ENCODE measurements around the gene IFT43. TPM values are rescaled to one million over a fixed set of nuclear protein-coding genes. Genes with fewer than 3 reads are reported as not detected.

The IFT43 gene
- polyA plus RNA-seq (2013, experiment 1 of 2), result 20.7 TPM
- polyA plus RNA-seq (2013, experiment 2 of 2), result 23.6 TPM

DNA sequence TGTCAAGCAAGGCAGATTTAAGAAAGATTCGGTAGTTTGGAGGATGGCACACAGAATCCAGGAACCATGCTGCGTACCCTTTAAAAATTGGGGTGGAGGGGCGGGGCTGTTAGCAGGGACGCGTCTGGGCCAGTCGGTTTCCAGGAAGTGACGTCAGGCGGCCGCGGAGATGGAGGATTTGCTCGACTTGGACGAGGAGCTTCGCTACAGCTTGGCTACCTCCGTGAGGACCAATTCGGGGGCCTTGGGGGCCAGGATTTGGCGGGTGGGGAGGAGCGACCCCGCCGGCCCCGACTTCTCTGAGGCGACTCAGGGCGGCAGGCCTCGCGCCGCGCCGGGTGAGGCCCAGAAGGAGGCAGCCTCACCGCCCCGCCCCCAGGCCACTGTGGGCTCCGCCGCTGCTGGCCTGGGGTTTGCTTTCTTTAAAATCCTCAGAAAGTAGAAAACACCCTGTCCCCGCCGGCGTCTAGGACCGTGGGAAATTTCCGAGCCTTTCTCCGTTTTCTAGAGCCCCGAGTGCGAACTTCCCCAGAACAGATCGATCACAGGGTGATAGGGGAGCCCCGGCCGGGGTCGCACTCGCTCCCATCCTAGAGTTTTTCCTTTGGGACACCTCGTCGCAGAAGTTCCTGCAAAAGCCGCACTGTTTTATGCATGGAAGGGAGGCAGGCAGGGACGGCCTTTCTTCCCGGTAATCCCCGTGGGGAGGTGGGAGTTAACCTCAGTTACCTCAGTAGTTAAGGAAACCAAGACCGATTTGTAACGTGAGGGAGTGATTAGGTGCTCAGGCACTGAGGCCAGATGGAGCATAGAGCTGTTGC is at the start of gene IFT43:
Gene IFT43, plus strand, starts transcription at position 146 of the 821 bp plus-strand sequence. Its CDS starts 24 bp downstream, at position 170.
- H3K36me3 ChIP-seq (ENCODE audit: insufficient read depth, low read length), result peaks cover 8% of the 10 kb centered on the region
- peak within 1 kb of the TSS; percentile 46 for H3K27ac ChIP-seq (ENCODE audit: low read depth, low read length)
- peak within 1 kb of the TSS; percentile 97 for H3K4me3 ChIP-seq (ENCODE audit: low read length)
- no peaks in the 10 kb centered on the region for H3K9me3 ChIP-seq (ENCODE audit: insufficient read depth, low read depth, low read length)
- peak within 1 kb of the TSS; percentile 74 for H3K9ac ChIP-seq (ENCODE audit: low read depth, low read length)
- H3K4me1 ChIP-seq (ENCODE audit: insufficient read depth, low read length), result peaks cover 7% of the 10 kb centered on the region; the same call in 1 of the 2 replicates
- WGBS, result under 1% methylated on average over 52 of the region's 52 CpGs
- H3K27me3 ChIP-seq (ENCODE audit: insufficient read depth, low read length), result peaks cover 31% of the 10 kb centered on the region

DNA sequence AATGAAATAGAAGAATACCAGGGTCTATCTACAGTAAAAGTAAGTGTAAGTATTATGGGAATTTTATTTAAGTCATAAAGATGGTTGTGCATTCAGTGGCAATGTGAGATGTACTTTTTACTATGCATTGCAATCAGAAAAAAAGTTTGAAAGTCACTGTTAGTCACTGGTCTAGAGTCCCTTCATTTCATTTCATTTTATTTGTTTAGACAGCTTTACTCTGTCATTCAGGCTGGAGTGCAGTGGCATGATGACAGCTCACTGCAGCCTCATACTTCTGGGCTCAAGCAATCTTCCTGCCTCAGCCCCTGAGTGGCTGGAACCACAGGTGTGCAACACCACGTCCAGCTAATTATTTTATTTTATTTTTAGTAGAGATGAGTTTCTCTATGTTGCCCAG is 46.4 kb upstream of the IFT43 start:
- 60% methylated on average over 1 of the region's 1 CpG for WGBS
- no peak overlapping the region for H3K27ac ChIP-seq (ENCODE audit: low read depth, low read length)
- no peaks in the 10 kb centered on the region for H3K36me3 ChIP-seq (ENCODE audit: insufficient read depth, low read length)
- no peak overlapping the region for H3K4me3 ChIP-seq (ENCODE audit: low read length)
- peaks cover 6% of the 10 kb centered on the region; the same call in 1 of the 2 replicates for H3K4me1 ChIP-seq (ENCODE audit: insufficient read depth, low read length)
- no peaks in the 10 kb centered on the region for H3K27me3 ChIP-seq (ENCODE audit: insufficient read depth, low read length)
- H3K9ac ChIP-seq (ENCODE audit: low read depth, low read length), result no peak overlapping the region
- H3K9me3 ChIP-seq (ENCODE audit: insufficient read depth, low read depth, low read length), result no peaks in the 10 kb centered on the region

DNA sequence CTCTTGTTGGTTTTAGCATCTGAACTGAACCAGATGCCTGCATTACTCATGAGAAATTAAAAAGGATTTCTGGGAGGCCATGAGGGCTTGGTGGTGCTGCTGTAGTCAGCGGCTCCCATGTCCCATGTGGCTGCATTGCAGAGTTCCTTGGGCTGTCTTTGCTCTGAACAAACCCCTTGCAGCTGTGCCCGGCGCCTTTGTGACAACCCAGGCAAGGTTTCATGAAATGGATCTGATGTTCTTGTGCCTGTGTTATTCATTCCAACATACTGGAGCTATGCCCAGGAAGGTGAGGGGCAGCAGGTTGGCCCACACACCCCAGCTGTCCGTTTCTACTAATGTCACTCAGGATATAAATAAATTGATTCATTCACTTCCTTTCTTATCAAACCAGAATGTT is 44.5 kb upstream of the IFT43 start:
- peaks cover 6% of the 10 kb centered on the region; the same call in 1 of the 2 replicates for H3K4me1 ChIP-seq (ENCODE audit: insufficient read depth, low read length)
- no peaks in the 10 kb centered on the region for H3K36me3 ChIP-seq (ENCODE audit: insufficient read depth, low read length)
- WGBS, result 93% methylated on average over 4 of the region's 4 CpGs
- no peak overlapping the region for H3K4me3 ChIP-seq (ENCODE audit: low read length)
- no peaks in the 10 kb centered on the region for H3K27me3 ChIP-seq (ENCODE audit: insufficient read depth, low read length)
- H3K9me3 ChIP-seq (ENCODE audit: insufficient read depth, low read depth, low read length), result no peaks in the 10 kb centered on the region
- H3K27ac ChIP-seq (ENCODE audit: low read depth, low read length), result no peak overlapping the region
- no peak overlapping the region for H3K9ac ChIP-seq (ENCODE audit: low read depth, low read length)

DNA sequence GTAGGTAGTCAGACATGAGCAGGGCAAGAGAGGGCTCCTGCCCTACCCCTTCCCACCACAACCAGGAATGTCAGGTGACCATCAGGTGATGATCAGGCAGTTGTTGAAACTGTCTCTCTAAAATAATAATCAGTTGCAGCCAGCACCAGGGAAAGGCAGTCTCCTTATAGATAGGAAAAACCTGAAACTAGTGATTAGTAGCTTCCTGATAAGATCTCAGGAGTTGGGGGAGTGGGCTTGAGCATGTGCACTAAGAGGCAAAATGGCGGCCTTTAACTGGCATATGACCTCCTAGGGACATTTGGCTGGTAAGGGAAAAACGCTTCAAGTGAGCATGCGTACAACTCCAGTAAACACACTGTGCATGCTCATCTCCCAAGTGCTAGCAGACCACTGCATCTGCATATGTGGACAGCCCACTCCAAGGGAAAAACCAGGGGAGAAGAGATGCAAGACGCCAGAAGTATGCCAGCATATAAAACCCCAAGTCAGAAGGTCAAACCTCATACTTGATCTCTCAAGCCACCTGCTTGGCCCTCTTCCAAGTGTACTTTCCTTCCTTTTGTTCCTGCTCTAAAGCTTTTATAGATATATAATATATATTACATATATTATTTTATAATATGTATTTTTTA is 40.8 kb upstream of the IFT43 start:
- no peaks in the 10 kb centered on the region for H3K9me3 ChIP-seq (ENCODE audit: insufficient read depth, low read depth, low read length)
- H3K9ac ChIP-seq (ENCODE audit: low read depth, low read length), result no peak overlapping the region
- 98% methylated on average over 4 of the region's 4 CpGs for WGBS
- H3K4me3 ChIP-seq (ENCODE audit: low read length), result no peak overlapping the region
- no peaks in the 10 kb centered on the region for H3K27me3 ChIP-seq (ENCODE audit: insufficient read depth, low read length)
- no peaks in the 10 kb centered on the region for H3K4me1 ChIP-seq (ENCODE audit: insufficient read depth, low read length)
- no peak overlapping the region for H3K27ac ChIP-seq (ENCODE audit: low read depth, low read length)
- no peaks in the 10 kb centered on the region for H3K36me3 ChIP-seq (ENCODE audit: insufficient read depth, low read length)

DNA sequence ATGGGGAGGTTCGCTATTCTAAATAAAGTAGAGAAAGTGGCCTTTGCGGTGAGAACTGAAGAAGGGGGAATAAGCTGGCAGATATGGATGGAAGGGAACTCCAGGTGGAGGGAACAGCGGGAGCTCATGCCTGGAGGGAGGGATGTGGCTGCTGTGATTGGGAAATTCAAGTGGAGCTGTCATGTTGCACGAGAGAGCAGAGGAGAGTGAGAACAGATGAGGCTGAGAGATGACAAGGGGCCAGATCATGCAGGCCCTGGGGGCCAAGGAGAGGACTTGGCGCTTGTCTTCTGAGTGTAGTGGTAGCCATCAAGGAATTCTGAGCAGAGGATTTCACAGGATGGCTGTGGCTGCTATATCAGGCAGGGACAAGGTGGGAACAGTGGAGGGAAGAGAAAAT is 38.8 kb upstream of the IFT43 start:
- 78% methylated on average over 5 of the region's 5 CpGs for WGBS
- H3K9me3 ChIP-seq (ENCODE audit: insufficient read depth, low read depth, low read length), result no peaks in the 10 kb centered on the region
- H3K27ac ChIP-seq (ENCODE audit: low read depth, low read length), result no peak overlapping the region
- no peaks in the 10 kb centered on the region for H3K4me1 ChIP-seq (ENCODE audit: insufficient read depth, low read length)
- no peak overlapping the region for H3K4me3 ChIP-seq (ENCODE audit: low read length)
- no peak overlapping the region for H3K9ac ChIP-seq (ENCODE audit: low read depth, low read length)
- H3K27me3 ChIP-seq (ENCODE audit: insufficient read depth, low read length), result no peaks in the 10 kb centered on the region
- no peaks in the 10 kb centered on the region for H3K36me3 ChIP-seq (ENCODE audit: insufficient read depth, low read length)

DNA sequence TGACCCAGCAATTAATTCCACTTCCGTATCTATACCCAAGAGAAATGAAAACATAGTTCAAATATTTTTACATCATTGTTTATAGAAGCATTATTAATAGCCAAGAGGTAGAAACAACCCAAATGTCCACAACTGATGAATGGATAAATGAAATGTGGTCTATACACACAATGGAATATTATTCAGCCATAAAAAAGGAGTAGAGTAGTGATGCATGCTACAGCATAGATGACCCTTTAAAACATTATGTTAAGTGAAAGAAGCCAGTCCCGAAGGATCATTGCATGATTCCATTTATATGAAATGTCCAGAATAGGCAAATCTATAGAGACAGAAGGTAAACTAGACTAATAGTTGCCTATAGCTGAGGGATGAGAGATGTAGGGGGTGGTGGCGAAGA is 33.1 kb upstream of the IFT43 start:
- H3K4me3 ChIP-seq (ENCODE audit: low read length), result no peak overlapping the region
- no peaks in the 10 kb centered on the region for H3K27me3 ChIP-seq (ENCODE audit: insufficient read depth, low read length)
- H3K36me3 ChIP-seq (ENCODE audit: insufficient read depth, low read length), result no peaks in the 10 kb centered on the region
- no peak overlapping the region for H3K9ac ChIP-seq (ENCODE audit: low read depth, low read length)
- H3K27ac ChIP-seq (ENCODE audit: low read depth, low read length), result no peak overlapping the region
- no peaks in the 10 kb centered on the region for H3K4me1 ChIP-seq (ENCODE audit: insufficient read depth, low read length)
- peaks cover 2% of the 10 kb centered on the region; the same call in 1 of the 2 replicates for H3K9me3 ChIP-seq (ENCODE audit: insufficient read depth, low read depth, low read length)
- WGBS, result 82% methylated on average over 3 of the region's 3 CpGs

DNA sequence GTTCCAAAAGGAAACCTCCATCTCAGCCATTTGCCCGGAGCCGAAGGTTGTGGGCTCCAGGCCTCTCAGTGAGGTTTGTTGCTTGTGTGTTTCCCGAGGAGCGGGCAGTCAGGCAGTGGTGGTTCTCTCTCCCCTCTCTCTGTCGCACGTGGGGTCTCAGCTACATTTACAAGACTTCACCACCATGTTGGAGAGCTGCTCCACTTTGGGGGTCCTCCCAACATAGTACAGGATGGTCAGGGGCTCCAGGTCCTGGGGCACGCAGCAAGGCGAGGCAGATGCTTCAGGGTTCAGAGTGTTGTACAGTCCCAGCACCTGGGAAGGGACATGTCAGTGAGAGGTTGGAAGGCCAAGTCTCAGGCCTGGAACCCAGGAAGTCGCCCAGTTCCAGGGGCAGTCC is 26.5 kb upstream of the IFT43 start:
- WGBS, result 93% methylated on average over 9 of the region's 9 CpGs
- H3K27ac ChIP-seq (ENCODE audit: low read depth, low read length), result no peak overlapping the region
- no peak overlapping the region for H3K4me3 ChIP-seq (ENCODE audit: low read length)
- no peaks in the 10 kb centered on the region for H3K36me3 ChIP-seq (ENCODE audit: insufficient read depth, low read length)
- H3K4me1 ChIP-seq (ENCODE audit: insufficient read depth, low read length), result no peaks in the 10 kb centered on the region
- no peaks in the 10 kb centered on the region for H3K9me3 ChIP-seq (ENCODE audit: insufficient read depth, low read depth, low read length)
- no peak overlapping the region for H3K9ac ChIP-seq (ENCODE audit: low read depth, low read length)
- no peaks in the 10 kb centered on the region for H3K27me3 ChIP-seq (ENCODE audit: insufficient read depth, low read length)

DNA sequence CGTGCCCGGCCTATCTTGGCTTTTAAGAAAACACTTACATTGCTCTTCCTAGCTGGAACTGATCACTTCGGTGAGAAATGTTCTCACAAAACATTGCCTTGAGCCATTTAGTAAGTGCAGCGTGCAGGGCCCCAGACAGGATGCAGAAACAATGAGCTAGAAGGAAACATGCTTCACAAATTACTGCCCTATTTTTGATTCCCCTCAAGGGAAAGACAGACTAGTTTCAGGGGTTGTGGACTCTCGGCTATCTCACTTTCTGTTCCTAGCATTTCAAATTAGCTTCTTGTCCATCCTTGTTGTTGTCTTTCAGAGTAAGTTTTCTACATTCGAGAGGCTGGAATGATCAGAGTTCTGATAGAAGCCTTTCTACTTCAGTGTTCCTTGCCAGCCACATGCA is 25.3 kb upstream of the IFT43 start:
- Histone ChIP-seq H3K9me3 (ENCODE audit: insufficient read depth, low read depth, low read length) (no peaks in the 10 kb centered on the region), H3K4me3 (ENCODE audit: low read length) (no peak overlapping the region), H3K36me3 (ENCODE audit: insufficient read depth, low read length) (no peaks in the 10 kb centered on the region), H3K4me1 (ENCODE audit: insufficient read depth, low read length) (no peaks in the 10 kb centered on the region), H3K27ac (ENCODE audit: low read depth, low read length) (no peak overlapping the region), H3K9ac (ENCODE audit: low read depth, low read length) (no peak overlapping the region), H3K27me3 (ENCODE audit: insufficient read depth, low read length) (no peaks in the 10 kb centered on the region)
- 96% methylated on average over 6 of the region's 6 CpGs for WGBS

DNA sequence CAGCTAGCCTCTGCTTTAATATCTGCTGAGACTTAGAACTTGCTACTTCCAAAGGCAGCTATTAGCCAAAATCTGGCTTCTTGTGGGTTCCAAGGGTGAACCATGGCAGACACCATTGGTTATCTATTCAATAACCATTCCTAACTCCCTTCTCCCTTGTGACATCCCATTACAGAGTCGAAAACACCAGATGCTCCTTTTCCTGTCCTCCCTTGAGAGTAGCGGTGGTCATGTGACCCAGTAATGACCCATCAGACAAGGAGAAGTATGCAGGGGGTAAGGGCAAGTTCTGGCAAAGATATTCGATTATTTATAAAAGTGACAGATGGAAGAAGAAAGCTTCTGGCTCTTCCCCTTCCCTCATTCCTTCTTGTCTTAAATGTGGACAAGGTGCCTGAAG is 23.9 kb upstream of the IFT43 start:
- no peak overlapping the region for H3K27ac ChIP-seq (ENCODE audit: low read depth, low read length)
- no peak overlapping the region for H3K4me3 ChIP-seq (ENCODE audit: low read length)
- no peaks in the 10 kb centered on the region for H3K27me3 ChIP-seq (ENCODE audit: insufficient read depth, low read length)
- H3K36me3 ChIP-seq (ENCODE audit: insufficient read depth, low read length), result no peaks in the 10 kb centered on the region
- 89% methylated on average over 3 of the region's 3 CpGs for WGBS
- no peaks in the 10 kb centered on the region for H3K4me1 ChIP-seq (ENCODE audit: insufficient read depth, low read length)
- no peaks in the 10 kb centered on the region for H3K9me3 ChIP-seq (ENCODE audit: insufficient read depth, low read depth, low read length)
- H3K9ac ChIP-seq (ENCODE audit: low read depth, low read length), result no peak overlapping the region

DNA sequence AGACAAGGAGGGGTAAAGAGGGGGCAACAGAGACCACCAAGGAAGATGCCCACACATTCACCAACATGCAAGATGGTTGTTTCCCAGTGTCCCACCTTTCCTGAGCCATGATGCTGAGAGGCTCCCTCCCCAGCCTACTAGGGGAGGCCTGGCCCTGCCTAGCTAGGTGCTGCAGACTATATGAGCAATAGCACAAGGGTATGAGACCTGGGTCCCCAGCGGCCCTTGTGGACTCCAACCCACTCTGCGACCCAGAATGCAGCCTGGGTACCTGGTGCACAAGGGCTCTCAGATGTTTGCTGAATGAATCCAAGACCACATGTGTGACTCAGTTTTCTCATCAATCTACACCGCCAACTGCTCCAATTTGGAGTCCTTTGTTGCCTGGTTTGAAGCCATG is 17.7 kb upstream of the IFT43 start:
- Histone ChIP-seq H3K27me3 (ENCODE audit: insufficient read depth, low read length) (no peaks in the 10 kb centered on the region), H3K9me3 (ENCODE audit: insufficient read depth, low read depth, low read length) (no peaks in the 10 kb centered on the region), H3K27ac (ENCODE audit: low read depth, low read length) (no peak overlapping the region), H3K36me3 (ENCODE audit: insufficient read depth, low read length) (no peaks in the 10 kb centered on the region), H3K9ac (ENCODE audit: low read depth, low read length) (no peak overlapping the region), H3K4me3 (ENCODE audit: low read length) (no peak overlapping the region), H3K4me1 (ENCODE audit: insufficient read depth, low read length) (no peaks in the 10 kb centered on the region)
- WGBS, result 93% methylated on average over 3 of the region's 3 CpGs

DNA sequence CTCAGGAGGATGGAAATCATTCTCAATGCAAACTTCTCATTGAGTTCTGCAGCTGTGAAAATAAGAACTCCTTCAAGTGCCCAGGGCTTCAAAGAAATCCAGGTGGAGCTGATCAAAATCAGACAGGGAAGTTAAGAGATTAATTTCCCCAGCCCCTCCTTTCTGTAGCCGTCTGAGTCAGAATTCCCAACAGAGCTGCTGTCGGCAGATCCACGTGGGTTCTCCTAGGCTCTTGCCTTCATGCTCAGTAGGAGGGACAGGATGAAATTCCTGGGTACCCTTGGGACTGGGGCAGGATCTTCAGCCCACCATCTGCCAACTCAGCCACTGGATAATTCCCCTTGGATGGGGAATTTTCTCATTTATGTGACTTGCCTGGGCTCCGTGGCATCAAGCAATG is 17.1 kb upstream of the IFT43 start:
- no peak overlapping the region for H3K27ac ChIP-seq (ENCODE audit: low read depth, low read length)

More for the DNA sequence above, 17.1 kb upstream of the IFT43 start:
- Histone ChIP-seq H3K4me1 (ENCODE audit: insufficient read depth, low read length) (no peaks in the 10 kb centered on the region), H3K9ac (ENCODE audit: low read depth, low read length) (no peak overlapping the region), H3K36me3 (ENCODE audit: insufficient read depth, low read length) (no peaks in the 10 kb centered on the region), H3K27me3 (ENCODE audit: insufficient read depth, low read length) (no peaks in the 10 kb centered on the region), H3K4me3 (ENCODE audit: low read length) (no peak overlapping the region), H3K9me3 (ENCODE audit: insufficient read depth, low read depth, low read length) (no peaks in the 10 kb centered on the region)
- 75% methylated on average over 4 of the region's 4 CpGs for WGBS

Data from HUES64 (cell line).